HG03571 (cell line): ENCODE data around the gene SNX20.

ENCODE experiments used
- ATAC-seq: cut with Tn5 transposase; IDR thresholded peaks from one replicate; pipeline ENCODE4 v1.9.1; 2021; ENCODE audit not compliant: unreplicated experiment

SNX20 gene

DNA sequence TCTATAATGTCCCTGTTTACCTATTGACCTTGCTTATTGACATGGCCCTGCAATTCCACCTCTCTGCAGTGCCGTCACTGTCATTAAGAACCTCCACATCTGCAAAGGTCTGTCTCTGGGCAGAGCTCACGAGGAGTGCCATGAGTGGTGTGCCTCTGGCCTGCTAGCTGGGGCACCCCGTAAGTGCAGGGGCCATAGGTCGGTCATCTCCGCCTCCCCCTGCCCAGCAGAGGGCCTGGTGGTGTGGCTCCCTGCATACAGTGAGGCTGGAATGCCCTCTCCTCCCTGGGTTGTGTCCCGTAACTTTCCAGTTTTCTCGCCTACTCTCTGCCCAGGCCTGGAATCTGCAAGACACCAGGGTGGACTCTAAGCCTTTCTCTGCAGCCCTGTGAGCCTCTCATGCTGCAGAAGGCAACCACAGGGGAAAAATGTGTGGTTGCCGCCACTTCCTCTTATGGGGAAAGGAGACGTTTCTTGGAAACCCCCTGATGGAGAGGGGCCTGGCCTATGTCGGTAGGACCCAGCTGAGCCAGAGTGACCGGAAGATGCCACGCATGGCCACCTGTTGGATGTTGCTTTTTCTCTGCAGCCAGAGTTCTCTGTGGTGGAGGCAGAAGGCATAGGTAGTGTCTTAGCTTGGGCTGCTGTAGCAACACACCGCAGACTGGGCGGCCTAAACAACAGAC is 2.7 kb upstream of the SNX20 start:
- ATAC-seq: peak; percentile 69

DNA sequence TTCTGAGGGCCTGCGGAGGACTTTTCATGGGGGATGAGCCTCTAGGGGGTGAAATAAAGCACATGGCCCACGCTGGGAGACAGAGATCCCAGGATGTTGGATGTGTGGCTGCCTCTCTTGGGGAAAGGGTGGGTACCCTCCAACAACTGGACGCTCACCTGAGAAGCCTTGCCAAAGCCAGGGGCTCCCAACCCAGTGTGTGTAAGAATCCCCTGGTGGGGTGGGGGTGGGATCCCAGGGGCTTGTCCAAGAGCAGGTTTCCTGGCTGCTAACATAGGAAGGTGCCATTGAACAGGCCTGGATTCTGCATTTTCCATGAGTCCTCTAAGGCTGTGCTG is 587 bp downstream of the SNX20 start:
- no peak for ATAC-seq

DNA sequence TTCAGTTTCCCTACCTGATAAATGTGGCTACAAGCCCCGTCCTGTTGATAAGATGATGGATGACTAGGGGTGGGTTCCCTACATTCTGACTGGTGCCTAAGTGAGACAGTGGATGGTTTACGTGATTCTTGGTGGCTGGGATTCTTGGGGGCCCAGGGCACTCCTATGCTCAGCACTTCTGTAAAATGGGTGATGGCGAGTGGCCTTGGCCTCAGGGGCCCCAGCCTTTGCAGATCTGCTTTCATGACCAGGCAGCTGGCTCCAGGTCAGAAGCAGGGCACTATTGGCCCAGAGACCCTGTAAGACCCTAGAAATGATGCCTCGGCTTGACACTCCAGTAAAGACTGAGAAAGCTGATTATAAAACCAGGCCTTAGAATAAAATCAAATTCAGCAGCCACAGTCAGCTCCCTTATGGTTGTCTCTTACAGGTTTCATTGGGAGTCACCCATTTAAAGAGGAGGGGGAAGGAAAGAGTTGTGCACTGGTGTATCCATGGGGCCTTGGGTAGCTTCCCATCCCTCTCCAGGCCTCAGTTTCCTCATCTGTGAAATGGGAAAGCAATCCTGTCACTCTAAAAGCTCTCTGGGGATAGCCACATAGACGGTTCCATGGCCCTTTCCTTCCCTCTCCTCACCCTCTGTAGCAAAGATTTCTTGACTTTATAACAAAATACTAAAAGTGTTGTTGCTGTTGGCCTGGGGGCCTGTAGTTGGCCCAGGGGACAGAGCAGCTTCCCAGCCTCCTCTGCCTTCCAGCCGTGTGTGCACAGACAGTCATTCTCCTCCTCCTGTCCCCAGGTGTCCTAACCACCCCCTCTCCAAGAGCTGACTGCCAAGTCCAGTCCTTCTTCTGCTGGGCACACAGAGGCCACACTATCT is 1.2 kb downstream of the SNX20 start:
- ATAC-seq: no peak

DNA sequence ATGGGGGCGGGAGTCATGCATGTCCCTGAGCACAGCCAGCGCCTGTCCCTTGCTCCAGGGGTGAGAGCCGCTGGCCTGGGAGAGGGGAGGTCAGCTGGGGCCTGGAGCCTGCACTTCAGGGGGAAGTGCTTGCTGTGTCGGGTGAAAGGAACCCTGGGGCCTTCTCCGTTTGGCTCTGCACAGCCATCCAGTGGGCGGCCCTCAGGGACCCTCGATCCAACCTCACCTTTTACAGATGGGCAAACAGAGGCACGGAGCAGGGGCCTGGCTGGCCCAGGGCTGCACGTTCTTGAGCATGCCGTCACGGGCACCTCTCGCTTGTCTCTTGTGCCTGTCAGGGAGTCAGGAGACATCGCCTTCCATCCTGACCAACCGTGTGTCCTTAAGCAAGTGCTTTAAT is 1.8 kb downstream of the SNX20 start:
- ATAC-seq: no peak

DNA sequence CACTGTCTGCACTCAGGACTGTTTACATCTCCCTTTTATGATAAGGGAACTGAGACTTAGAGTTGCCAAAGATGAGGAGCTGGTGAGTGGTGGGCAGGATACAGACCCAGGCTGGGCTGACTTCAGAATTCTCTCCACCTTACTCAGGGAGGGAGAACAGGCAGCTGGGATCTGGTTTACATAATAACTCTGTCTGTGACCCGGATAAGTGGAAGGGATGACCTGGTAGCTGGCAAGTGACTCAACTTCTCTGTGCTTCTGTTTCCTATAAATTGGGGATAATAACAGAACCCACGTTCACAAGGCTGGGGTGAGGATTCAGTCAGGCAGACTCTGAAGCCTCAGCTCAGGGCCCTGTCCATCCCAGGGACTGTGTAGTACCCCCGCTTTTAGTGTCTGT is 2.6 kb downstream of the SNX20 start:
- no peak for ATAC-seq

DNA sequence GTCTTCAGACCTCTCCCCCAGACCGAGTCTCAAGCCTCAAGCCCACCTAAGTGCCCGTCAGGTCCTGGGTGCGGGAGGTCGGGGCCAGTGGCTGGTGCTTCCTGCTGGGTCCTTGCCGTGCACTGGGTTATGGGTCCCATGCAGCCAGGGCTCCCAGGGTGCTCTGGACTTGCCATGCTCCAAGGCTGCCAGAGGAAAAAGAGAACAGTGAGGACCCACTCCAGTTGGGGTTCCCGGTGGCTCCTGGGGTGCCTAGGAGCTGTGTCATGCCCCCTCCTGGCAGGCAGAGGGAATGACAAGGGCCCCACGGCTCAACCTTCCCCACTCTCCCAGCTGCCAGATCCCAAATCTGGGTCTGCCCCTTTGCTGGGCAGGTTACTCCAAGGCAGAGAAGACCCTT is 3.8 kb downstream of the SNX20 start:
- no peak for ATAC-seq

DNA sequence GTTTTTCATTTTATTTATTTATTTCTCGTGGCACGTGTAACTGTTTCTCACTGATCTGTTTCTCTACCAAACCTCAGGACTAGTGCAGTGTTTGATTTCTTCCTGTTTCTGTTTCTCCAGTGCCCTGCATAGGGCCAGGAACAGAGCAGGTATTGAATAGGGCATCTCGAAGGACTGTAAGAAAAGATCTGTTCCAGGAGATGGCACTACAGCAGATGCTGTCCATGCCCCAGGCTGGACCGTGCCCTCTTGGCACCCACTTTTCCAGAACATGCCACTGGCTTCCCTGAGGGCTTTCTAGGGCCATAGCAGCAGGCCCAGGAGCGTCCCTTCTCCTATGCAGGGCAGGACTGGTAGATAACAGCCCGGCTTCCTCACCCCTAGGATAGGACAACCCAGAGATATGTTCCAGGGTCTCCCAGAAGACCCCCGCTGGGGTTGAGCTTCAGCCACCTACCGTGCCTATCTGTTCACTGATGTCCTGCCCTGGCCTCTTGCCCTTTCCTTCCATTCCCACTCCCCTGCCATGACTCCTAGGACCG is 4.4 kb downstream of the SNX20 start:
- no peak for ATAC-seq

DNA sequence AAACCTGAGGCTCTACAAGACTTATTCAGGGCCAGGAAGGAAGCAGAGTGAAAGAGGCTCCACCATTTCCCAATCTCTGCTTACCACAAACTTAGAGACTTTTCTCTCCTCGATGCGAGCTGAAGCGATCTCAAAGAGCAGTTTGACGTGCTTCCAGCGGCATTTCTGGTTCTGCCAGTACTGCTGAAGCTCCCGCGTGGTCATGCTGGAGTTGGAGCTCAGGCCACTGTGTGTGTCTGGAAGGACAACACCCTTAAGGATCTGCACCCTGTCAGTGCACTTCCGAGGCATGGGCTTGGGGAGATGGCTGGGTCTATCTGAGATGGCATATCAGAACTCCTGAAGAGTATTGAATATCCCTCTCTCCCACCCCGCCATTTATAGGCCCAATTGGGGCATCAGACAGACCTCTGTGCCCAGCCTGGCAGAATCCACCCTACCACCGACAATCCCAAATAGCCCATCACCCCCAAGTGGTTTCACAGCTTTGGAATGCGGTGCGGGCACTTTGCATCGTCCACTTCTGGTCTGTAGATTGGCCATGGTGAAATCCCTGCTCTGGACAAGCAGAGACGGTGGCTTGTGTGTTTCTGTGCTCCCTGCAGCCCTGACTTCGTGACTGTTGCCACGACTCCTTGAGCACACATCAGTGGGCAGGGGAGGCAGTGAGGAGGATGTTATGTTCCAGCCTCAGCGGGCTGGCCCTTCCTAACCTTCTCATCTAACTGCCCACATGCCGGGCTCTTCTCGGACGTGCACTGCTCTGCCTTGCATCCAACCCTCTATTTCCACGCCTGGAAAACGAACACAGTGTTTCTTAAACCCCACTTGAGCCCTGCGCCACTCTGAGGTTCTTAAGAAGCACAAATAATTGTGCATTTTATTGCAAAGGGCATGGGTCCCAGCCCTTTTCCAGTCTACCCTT is 5.2 kb downstream of the SNX20 start:
- ATAC-seq: no peak

DNA sequence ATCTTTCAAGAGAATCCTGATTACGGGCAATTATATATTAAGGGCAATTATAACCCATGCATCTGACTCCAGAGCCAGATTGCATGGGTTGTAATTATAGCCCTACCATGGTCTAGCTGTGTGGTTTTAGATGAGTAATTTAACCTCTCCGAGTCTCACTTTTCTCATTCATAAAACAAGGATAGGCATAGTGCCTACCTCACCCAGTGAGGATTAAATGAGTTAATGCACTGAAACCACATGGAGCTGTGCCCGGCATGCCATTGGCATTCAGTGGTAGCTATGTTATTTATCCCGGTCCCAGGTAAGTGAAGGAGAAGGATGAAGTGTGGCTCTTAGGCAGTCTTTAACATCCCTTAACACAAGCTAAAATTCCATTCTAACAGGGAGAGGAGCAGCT is 6.3 kb downstream of the SNX20 start:
- no peak for ATAC-seq

DNA sequence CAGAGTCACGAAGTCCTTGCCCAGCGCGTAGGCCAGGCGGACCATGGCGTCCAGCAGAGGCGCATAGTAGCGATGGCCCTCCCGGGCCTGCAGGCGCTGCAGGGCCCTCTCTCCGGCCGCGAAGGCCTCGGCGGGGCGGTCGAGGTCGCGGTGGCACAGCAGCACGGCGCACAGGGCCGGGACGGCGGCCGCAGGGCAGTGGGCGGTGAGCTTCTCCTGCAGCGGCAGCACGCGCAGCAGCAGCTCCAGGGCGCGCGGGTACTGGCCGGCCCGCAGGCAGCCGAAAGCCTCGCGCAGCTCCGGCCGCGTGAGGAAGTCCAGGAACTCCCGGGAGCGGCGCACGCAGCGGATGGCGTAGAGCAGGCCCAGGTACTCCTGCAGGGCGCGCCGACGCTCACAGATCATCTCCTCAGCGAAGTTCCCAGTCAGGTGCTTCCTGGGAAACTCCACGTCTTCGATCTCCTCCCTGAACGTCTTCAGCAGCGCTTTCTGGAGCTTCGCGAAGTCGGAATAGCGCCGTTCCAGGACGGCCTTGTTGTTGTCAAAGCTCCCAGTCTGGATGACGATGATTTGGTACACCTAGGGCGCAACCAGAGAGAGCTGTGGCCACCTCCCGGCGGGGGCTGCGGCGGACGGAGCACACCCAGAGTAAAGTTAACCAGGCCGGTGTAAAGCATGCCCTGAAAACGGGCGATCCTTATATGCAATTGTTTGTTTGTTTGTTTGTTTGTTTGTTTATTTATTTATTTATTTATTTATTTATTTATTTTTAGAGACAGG is 7.4 kb downstream of the SNX20 start:
- no peak for ATAC-seq

DNA sequence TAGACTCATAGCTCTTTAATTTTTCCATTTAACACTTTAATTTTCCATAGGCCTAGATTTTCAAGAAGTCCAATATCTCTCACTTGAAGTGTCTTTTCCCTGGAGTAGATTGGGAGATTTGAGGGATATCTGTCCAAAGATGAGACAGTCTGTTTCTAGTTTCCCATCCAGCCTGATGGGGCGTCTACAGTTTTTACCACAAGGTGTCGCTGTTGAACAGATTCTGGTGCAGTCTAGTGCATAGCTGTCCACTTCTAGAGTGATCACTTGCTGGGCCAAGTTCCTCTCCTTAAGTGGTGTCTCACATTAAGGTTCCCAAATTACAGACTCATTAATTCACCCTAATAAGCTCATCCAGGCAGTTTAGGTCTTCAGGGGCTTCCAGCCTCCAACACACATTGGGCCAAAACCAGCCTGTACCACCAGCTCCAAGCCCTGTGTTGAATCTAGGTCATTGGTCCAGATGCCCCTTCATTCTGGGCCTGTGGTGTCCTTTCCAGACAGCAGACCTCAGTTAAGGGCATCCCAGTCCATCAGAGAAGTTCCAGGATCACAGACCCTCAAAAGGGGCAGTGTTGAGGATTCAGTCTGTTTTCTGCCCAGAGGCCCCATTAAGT is 9.4 kb downstream of the SNX20 start:
- no peak for ATAC-seq

DNA sequence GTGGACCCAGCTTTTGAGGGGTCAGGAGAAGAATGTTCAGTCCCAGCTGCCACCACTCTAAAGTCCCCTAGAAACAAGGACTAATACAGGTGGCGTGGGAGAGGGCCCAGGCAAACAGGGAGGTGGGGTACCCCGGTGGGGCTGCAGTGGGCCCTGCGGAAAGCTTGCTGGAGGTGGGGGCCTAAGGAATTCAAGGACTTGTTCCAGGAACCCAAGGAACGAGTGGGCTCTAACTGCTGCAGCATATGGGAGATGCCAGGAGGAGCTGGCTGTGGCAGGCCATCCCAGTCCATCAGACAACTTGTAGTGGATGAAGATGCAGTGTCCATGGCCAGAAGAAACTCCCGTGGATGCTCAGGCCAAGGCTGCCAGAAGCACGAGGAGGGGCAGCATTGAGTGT is 10.6 kb downstream of the SNX20 start:
- ATAC-seq: no peak

DNA sequence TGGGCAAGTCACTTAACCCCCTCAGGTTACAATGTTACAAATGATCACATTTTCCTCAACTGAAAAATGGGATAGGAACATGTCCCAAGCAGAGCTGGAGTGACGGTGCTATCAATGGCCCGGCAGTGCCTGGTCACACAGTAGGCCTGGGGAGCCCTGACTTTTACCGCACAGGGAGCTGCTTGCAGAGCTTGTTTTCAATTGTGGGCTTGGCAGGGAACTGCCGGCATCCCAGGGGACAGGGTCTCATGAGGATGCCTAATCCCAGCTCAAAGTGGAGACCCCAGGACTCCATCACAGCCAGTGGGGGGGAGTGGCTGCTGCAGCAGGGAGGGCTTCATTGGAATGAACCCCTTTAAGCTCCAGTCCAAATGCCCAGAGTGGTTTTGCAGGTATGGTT is 11.4 kb downstream of the SNX20 start:
- no peak for ATAC-seq

DNA sequence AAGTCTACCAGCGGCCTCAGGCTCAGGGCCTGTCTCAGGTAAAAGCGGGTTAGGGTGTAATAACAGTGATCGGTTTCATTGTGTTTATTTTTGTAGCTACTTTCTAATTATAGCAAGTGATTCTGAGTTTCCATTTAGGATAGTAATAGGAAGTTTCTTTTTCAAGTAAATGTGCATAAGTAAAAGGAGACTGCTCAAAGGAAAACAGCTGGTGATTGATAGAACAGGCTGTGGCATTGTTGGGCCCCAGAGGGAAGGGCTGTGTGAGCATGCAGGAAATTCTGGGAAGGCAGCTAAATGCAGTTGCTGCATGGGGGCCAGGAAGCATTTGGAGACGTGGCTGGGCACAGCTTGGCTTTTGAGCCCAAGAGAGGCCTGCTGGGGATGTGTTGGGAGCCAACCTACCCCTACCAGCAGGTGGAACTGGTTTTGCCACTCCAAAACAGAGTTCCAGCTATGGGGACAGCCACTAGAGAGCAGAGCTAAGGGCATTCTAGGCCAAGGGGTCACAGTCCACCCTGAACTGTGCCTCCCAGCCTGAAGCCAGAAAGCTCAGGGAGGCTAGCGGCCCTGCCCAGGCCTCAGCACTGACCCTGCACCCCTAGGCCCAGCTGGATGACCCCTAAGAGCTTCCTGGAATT is 12.6 kb downstream of the SNX20 start:
- no peak for ATAC-seq

DNA sequence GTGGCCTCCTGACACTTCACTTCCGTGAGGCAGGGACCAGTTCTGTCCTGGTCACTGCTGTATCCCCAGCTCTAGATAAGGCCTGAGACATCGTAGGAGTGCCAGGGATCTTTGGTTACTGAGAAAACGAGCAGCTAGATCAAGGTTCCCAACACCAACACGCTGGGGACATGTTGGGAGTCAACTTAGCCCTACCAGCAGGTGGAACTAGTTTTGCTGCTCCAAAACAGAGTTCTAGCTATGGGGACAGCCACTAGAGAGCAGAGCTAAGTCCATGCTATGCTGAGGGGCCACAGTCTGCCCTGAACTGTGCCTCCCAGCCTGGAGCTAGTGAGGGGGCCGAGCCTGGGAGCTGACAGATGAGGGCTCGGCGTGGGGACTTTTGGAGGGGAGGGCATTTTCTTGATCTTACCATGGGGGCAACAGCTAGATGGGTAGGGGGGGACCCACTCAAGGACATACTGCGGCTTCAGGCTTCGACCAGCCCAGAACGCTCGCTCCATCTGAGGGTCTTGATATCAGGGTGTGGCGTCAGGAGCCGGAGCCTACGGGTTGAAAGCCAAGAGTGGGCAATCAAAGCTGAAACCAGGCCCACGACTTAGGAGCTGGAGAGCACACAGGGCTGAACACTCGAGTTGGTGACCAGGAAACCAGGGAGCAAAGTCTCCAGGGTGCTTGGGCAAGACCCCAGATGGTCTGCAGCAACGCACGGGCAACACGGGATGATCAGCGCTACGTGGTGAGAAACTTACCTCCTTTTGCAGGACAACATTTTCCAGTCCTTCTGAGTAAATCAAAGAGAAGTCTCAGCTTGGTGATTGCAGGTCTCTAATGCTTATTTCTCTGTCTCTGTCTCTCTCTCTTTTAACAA is 13.4 kb downstream of the SNX20 start:
- no peak for ATAC-seq

DNA sequence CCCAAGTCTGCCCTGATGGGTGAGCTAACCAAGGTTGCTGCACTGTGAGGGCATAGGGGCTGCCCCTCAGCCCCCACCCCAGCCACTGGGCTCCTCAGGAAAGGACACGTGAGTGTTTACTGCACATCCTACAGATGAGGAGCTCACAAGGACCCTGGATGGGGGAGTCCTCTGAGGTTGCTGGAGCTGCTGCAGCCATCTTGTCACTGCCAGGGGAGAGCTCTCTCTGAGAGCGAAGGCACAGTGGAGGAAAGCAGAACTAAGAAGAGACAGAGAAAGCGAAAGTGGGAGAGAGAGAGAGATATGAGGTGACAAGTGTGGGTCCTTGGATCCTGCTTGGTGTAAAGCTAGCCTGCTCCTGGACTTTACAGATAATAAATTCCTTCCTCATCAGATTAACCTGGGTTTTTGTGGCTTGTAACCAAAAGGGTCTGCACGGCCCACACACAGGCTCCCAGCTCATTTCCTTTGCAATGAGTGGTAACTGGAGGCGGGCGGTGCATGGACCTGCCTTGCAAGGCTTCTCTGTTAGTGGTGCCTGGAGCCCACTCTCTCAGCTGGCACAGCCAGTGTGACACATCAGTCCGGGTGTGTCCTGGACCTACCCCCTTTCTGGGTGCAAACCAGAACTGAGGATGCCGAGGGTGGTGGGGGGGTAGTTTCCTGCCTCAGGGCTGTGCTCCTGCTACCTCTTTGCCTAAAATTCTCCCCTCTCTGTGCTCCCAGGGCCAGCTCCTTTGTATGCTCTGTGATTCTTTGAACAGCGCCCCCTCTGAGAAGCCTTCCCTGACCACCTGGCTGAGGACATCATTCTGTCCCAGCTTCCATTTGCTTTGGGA is 14.2 kb downstream of the SNX20 start:
- ATAC-seq: peak; percentile 83

DNA sequence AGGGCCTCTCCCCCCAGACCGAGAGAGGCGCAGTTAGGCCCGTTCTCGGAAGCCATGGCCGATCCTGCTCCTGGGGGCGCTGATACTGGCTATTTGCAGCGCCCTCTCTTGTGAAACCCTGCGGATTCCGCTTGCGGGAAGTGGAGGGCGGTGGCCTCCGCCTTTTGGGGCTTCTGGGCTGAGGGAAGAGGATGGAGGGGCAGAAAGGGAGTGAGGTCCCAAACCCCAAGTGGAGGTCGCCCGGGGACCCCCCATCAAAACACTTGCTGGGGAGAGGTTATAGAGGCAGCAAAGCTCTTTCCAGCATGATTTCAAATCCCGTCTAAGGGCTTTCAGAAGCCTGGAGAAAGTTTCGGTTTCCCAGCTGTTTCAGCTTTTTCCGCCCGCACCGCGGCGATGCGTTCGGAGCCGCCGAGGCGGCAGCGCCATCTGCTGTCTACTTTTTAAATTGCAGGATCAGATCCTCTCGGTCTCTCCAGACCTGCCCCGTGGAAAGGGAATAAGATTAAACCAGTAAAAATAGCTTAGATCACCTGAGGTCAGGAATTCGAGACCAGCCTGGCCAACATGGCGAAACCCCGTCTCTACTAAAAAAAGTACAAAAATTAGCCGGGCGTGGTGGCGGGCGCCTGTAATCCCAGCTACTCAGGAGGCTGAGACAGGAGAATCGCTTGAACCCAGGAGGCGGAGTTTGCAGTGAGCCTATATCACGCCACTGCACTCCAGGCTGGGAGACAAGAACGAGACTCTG is 15.8 kb downstream of the SNX20 start:
- ATAC-seq: no peak
